Stimulated activated CD8-positive, alpha-beta memory T cell treated with anti-CD3 and anti-CD28 coated beads, Interleukin-4, amount 100 ng/mL, for 24 hours (primary cell): ENCODE measurements around the gene BSPRY.
"Not testable (repeated sequence)": the region's sequence is repeated elsewhere in the genome, so short reads cannot be mapped to it uniquely, and the experiment has no call there.

Experiments used
- DNase-seq: peaks from one replicate; pipeline ENCODE4 v3.0.0-alpha.2; 2020; ENCODE audit warnings: low read depth

Gene BSPRY

DNA sequence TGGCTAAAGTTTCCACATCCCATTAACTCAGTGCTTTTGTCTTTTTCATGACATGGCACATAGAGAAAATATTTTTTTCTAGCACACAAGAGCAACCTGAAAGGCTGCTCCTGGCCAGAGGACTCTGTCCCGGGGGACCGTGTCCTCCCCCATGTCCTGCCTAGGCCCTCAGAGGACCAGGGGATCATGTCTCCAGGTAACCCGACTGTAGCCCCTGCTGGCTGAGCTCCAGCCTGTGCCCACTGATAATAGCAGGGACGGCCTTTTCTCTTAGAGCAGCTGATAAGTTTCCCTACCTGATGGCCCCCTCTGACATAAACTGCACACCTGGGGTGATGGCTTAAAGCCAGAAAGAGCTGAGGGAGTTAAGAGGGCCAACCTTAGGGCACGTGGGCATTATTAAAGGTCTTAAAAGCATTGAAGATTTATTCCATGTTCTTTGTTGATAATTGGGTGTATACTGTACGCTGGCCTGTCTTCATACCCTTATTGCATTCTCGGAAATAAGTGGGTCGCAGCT, 21.5 kb downstream of the BSPRY start:
- DNase-seq: no peak

DNA sequence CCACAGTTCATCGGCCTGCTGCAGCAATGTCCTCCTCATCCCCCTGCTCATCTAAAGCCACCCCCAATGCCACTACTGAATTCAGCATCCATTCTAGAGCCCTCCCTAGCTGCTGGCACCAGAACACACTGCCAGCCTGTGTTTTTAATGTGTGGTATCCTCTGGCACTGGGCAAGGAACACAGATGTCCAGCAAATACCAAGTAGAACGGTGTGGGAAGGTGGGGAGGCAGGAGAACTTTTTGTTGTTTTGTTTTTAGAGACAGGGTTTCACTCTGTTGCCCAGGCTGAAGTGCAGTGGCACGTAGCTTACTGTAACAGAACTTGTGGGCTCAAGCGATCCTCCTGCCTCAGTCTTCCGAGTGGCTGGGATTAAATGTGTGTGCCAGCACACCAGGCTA, 22.7 kb downstream of the BSPRY start:
- DNase-seq: no peak

DNA sequence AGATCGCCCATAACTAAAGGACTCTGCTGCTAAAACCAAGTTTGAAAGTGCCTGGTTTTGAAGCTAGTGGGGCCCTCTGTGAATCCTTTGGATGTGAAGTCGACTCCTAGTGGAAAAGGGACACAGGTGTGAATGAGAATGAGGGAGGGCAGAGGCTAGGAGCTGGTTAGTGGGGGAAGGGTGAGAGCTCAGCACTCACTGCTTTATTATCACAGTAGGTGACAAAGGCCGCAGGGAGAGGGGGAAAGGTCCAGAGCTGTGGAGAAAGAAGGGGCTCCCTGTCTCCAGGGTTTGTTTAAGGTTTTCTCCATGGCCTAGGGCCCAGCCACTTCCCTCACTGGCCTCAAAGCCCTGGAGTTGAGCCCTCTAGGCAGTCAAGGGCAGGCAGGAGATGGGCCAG, 23.9 kb downstream of the BSPRY start:
- no peak for DNase-seq

DNA sequence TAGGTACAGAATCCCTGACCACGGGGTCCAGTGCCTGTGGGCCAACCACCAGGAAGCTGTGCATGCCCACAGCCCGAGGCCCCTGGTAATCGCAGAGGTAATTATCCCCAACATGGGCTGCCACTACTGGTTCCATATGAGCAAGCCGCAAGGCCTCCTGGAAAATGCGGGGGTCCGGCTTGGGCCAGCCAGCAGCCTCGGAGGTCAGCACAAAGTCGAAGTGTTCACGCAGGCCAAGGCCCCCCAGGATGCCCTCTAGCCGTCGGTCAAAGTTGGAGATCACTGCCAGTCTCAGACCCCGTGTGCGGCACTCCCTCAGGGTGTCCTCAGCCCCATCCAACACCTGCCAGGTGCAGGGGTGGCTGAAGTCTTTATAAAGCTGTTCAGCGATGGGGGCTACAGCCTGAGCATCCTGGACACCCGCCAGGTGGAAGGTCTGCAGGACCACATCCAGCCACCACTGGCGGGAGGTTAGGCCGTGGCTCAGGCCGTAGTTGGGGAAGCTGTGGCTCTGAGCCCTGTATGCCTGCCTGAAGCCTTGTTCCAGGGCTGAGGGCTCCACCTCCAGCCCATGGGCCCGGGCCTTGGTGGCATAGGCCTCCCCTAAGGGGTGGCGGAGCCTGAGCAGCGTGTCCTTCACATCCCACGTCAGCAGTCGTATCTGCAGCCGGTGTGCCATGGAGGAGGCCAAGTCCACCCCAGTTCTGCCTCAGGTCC, 24.5 kb downstream of the BSPRY start:
- DNase-seq: no peak

DNA sequence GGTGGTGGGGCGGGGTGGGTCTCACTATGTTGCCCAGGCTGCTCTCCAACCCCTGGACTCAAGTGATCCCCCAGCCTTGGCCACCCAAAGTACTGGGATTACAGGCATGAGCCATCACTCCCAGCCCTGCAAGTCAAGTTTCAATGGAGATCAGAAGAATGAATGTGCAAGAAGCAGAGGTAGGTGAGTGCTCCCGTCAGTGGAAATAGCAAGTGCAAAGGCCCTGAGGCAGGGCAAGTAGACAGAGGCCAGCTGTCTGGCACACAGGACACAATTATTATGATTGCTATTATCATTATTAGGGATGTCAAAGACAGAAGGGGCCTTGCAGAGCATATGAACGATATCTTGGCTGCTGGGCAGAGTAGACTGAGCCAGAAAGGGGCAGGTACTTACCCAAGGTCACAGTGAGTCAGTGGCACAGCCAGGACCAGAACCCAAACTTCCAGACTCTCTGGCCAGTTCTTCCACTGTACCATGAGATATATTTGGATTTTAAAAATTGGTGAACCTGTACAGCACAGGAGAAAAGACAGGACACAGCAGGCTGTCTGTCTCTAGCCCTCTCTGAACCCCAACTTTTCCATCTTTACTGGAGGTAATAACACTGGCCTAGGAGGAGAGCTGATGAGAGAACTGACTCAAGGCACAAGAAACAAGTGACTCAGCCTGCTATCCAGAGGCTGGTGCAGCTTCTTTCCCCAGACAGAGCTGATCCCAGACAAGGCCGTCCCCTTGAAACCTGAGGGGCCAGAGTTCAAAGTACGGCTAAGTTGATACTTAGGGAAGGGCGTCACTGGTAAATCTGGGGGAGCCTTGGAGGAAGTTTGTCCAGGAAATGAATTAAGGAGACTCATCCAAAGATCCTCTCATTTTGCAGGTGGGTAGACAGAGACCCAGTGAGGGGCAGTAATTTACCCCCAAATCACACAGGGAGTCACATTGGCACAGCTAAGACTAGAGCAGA, 26.0 kb downstream of the BSPRY start:
- DNase-seq: no peak

DNA sequence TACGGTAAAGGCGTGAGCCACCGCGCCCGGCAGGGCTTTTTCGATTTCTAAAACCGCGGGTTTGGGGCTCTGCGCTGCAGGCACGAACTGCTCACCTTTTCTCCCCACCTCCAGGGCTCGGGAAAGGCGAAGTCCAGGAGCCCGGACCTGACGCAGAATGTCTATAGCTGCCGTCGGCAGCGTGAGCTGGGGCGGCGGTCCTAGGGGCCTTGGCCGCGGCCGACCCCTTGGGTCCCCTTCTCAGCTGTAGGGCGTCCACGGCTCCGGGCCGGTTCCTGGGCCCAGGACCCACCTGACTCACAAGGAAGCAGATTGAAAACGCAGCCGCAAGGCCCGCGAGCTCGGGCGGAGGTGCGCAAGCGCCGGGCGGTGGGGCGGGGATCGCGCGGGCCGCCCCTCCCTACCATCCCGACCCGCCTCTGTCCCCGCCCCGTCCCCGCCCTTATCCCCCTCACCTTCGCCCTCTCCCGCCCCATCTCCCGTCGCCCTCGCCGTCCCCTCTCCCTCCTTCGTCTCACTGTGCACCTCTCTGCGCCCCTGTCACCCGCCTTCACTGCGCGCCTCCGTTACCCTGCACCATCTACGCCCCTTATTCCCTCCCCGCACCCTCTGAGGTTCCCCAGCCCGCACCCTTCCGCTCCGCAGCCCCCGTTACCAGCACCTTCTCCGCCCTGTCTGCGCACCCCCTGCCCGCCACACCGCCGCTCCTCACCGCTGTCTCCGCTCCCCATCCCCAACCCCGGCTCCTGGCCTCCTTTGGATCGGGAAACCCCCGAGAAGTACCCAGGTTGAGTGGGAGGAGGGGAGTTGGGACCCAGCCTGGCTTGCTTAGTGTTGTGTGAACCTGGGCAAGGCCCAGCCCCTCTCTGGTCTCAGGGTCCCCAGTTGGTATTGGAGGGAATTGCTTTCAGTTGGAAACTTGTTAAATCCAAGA, 27.6 kb downstream of the BSPRY start, which contains the start of gene HDHD3:
Gene HDHD3 (minus strand): TSS at position 353 of the 934 bp plus-strand sequence. CDS start 2,632 bp downstream, outside the sequence.
- DNase-seq: peak; percentile 71

DNA sequence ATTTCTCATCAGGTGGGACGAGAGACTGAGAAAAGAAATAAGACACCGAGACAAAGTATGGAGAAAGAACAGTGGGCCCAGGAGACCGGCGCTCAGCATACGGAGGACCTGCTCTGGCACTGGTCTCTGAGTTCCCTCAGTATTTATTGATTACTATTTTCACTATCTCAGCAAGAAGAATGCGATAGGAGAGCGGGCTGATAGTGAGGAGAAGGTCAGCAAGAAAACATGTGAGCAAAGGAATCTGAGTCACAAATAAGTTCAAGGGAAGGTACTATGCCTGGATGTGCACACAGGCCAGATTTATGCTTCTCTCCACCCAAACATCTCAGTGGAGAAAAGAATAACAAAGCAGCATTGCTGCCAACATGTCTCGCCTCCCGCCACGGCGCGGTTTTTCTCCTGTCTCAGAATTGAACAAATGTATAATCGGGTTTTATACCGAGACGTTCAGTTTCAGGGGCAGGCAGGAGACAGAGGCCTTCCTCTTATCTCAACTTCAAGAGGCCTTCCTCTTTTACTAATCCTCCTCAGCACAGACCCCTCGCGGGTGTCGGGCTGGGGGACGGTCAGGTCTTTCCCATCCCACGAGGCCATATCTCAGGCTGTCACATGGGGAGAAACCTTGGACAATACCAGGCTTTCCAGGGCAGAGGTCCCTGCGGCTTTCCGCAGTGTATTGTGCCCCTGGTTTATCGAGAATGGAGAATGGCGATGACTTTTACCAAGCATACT, 29.9 kb downstream of the BSPRY start:
- not testable (repeated sequence) for DNase-seq

DNA sequence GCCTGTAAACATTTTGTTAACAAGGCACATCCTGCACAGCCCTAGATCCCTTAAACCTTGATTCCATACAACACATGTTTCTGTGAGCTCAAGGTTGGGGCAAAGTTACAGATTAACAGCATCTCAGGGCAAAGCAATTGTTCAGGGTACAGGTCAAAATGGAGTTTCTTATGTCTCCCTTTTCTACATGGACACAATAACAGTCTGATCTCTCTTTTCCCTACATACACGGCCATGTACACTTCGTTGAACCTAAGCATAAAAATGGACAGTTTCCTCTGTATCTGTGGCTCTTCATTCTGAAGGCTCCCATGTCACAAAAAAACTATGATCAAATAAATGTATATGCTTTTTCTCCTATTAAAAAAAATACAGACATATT, 30.5 kb downstream of the BSPRY start:
- not testable (repeated sequence) for DNase-seq

DNA sequence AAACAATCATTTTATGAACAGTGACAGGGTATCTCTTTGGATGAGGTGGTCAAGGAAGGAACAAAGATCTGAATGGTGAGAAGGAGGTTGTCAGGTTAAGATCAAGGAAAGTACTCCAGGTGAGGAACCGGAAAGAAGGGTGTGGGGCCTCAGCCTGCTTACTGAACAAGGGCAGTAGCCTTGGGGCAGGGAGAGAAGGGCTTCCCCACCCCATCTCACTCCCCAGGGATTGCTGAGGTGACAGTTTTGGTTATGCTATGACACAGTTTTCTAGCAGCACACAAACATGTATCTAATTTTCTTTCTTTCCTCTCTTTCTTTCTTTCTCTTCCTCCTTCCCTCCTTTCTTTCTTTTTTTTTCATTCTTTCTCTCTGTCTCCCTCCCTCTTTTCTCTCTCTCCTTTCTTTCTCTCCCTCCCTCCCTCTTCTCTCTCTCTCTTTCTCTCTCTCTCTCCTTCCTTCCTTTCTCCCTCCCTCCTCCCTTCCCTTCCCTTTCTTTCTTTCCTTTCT, 31.6 kb downstream of the BSPRY start:
- DNase-seq: no peak

DNA sequence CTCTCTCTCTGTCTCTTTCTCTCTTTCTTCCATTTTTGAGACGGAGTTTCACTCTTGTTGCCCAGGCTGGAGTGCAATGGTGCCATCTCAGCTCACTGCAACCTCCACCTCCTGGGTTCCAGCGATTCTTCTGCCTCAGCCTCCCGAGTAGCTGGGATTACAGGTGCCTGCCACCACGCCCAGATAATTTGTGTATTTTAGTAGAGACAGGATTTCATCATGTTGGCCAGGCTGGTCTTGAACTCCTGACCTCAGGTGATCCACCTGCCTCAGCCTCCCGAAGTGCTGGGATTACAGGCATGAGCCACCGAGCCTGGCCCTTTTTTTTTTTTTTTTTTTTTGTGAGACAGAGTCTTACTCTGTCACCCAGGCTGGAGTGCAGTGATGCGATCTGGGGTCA, 32.1 kb downstream of the BSPRY start:
- not testable (repeated sequence) for DNase-seq

DNA sequence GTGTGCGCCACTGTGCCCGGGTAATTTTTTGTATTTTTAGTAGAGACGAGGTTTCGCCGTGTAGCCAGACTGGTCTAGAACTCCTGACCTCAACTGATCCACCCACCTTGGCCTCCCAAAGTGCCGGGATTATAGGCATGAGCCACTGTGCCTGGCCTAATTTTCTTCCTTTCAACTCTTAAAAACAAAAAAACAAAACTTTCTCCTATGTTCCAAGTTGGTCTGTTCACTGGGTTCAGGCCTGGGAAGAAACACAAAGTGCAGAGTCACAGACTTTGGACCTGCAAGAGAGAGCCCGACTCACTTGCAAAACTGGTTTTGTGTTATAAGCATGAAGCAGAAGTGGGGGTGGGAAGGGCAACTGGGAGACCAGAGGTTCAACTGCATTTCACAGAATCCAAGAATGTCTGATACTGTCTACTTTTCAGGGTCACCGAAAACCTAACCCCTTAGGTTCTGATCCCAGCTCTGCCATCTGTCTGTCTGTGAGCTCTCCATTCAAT, 32.6 kb downstream of the BSPRY start:
- DNase-seq: no peak

DNA sequence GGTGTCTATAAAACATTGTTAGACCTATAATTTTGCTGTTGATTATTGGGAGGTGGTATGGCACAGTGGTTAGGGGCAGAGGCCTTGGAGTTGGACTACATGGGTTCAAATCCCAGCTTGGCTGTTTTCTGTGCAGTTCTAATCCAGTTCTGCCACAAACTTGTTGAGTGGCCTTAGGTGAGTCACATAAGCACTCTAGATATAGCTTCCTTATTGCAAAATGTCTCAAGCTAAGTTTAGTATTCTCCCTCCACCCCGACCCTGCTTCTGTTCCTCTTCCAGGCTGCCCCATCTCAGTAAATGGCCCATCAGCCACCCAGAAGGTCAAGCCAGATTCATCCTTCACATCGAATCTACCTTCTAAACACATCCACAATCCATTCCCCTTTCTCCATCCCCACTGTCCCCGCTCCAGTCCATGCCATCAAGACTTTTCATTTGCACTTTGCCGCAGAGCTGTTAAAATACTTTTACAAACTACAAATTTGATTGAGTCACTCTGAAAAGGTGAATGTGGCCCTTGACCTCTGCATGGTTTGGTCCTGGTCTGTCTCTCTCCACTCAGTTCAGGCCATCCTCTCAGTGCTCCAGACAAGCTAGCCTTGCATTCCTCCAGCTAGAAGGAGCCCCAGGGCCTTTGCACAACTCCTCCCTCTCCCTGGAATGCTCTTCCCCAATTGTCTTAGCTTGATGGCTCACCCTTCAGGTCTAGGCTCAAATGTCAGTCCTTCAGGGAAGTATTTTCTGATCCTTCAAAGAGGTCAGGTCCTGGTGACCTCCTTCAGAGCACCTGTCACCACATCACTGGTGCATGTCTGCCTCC, 37.4 kb downstream of the BSPRY start:
- DNase-seq: no peak

DNA sequence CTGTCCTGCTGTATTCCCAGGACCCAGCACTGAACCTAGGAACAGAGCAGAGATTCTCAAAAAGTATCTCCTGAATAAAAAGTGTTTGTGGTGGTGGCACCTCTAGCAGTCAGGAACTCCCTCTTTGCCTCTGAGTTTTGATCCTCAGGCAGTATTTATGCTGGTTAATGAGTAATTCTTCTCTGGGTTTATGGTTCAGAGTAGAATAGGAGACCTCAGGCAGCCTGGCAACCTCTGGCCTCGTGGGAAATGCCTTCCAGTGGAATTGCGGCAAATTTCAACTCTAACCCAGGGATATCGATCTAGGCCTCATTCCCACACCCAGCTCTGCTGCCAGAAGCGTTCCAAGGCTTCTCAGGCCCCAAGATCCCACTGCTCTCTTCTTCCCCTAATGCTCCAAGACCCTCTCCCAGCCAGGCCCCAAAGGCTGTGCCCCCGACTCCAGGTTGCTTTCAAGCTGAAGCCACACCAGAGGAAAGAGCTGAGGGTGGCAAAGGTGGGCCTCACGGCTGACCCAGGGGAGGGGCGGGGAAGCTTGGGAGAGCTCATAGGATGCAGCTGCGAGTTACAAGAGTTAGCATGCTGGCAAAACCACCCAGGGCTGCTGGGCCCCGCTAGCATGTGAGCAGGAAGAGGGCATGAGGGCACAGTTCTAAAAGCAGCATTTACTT, 38.4 kb downstream of the BSPRY start:
- DNase-seq: no peak

DNA sequence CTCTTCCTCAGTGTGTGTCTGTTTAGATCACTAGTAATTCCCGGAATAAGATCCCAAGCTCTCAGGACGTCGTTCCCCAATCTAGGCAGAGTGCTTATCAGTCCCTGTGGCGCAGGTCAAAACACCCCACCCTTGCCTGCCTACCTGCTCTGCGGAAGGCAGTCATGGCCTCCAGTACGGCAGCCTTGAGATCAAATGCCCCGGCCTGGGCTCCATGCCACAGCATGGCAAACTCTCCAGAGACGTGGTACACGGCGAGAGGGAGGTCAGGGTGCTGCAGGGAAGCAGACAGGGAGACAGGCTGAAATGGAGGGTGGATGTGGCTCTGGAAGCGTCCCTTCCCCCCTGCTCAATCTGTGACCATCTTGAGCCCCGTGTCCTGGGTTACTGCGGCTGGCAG, 39.5 kb downstream of the BSPRY start:
- DNase-seq: no peak

DNA sequence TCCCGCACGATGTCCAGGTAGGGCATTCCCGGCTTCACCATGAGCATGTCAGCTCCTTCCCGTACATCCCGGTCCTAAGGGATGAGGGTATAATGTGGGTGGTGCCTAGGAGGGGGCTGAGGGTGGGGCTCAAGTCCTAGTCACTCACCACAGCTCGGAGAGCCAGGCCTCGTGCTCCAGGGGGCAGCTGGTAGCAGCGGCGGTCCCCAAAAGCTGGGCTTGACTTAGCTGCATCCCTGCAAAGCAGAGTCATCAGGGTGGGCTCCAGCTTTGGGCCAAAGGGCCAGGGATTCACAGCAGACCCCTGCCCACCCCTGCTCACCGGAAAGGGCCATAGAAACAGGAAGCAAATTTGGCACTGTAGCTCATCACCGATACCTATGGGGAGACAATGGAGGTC, 40.1 kb downstream of the BSPRY start:
- DNase-seq: no peak

DNA sequence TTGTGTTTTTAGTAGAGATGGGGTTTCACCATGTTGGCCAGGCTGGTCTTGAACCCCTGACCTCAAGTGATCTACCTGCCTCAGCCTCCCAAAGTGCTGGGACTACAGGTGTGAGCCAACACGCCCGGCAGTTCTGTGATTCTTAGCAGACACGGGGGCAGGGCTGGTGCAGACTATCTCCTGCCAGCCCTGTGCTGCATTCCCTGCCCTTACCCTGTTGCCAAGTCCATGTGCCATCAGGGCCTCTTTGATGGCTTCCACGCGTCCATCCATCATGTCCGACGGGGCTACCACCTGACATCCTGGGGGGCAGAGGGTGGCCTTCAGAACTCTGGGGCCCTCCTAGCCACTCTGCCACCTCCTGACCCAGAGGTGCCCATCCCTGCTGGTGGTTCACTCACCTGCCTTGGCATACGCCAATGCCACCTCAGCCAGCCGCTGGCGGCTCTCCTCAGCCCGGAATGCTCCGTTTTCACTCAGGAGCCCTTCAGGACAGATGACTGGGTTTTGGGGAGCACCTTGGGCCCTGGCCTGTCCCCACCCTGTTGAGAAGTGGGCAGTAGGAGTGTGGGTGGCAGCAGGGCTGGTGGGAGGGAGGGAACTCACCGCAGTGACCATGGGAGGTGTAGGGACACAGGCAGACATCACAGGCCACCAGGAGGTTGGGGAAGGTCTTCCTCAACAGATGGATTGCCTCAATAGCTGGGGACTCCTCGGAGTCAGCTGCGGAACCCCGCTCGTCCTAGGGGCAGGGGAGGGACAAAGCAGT, 41.0 kb downstream of the BSPRY start:
- no peak for DNase-seq

DNA sequence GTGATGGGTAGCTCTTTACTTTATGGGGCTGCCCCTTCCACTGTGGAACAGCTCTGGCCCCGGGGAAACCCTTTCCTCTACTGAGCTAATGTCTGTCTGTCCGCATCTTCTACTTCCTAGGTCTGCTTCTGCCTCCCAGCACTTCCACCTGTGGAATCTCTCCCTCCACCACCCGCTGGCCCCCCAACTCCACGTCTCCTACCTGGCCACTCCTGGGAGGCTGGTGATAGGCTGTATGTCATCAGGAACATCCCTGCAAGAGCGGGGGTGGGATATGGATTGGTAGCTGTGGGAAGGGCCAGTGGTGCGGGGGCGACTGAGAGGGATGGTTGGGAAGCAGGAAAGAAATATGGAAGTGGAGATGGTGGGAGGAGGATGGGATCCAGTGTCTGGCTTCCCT, 42.6 kb downstream of the BSPRY start:
- DNase-seq: no peak

DNA sequence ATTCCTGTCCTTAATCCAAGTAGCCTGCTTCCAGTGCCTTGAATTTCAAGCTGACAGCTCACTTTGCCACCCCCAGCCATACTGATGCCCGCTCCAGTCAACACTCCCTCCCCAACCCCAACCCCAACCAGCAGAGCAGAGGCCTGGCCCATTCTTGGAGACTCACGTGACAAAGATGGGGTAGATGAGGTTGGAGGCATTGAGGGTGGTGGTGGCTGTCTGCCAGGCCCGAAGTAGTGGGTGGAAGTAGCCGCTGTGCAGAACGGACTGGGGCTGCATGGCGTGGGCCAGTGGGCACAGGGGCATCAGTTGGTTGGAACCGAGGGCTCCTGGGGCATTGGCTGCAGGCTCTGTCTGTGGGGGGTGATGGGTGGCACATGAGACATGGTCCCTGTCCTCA, 43.9 kb downstream of the BSPRY start:
- DNase-seq: no peak
